ENCODE results near the gene TSEN2.

Gene TSEN2

DNA sequence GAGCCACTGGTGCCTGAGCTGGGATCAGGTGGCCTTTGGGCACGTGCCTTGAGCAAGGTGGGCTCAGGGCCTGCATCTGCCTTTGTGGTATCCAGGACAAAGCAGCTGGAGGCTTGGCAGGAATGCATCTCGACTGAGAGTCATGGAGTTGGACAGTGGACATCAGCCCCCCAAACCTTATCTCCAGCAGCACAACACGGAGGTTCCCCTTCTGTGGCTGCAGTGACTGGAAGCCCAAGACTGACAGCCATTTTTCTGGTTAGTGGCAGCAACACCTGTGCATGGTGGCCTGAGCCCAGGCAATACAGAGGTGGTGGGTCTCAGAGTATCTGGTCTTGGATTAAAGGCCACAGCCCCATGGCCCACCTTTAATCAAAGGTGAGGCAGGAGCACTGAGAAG lies 27.8 kb upstream of the TSEN2 start:
- no peak for TF ChIP-seq CTCF (IDR thresholded peaks at IDR 0.05)

GRCh38 chr3:12458901-12459300 lies 25.4 kb upstream of the TSEN2 start:
- TF ChIP-seq CTCF (IDR thresholded peaks at IDR 0.05) = no peak

DNA sequence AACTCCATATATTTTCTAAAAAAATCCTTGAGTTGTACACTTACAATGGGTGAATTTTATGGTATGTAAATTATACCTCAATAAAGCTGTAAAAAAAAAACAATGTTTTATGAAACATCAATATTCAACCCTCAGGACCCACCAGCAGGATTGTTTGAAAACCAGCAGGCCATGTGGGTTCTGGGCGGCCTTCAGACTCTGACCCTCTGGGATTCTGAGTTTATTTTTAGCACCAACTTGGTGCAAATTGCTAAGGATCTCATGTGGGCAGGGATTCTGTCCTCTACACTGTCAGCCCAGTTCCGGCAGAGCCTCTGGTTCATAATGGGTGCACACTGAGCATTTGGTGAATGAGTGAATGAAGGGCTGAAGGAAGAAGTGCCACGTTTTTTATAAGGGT lies 24.2 kb upstream of the TSEN2 start:
- TF ChIP-seq CTCF (IDR thresholded peaks at IDR 0.05) = no peak

DNA sequence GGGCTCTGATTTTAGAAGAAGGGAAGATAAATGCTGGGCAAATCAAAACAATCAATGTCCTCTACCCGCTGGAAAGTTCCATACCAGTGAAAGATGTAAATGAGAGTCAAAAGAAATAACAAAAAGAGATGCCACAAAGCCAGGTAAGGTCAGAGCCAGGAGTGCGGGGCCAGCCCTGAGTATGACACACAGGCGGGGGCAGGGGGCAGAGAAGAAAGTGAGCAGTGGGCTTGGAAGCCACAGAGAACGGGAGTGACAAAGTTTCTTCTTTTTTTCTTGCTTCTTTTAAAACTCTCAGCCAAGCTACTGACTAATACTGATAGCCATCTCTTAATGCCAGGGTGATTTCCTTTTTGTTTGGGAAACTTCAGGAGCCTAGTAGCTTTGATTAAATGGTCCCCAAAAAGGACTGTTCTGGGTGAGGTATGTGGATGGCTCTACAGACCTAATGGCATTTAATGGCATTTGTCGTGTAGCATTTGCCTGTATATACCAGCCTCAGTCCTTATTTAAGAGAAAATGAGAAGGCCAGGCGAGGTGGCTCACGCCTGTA lies 23.1 kb upstream of the TSEN2 start:
- no peak for TF ChIP-seq CTCF (IDR thresholded peaks at IDR 0.05)

DNA sequence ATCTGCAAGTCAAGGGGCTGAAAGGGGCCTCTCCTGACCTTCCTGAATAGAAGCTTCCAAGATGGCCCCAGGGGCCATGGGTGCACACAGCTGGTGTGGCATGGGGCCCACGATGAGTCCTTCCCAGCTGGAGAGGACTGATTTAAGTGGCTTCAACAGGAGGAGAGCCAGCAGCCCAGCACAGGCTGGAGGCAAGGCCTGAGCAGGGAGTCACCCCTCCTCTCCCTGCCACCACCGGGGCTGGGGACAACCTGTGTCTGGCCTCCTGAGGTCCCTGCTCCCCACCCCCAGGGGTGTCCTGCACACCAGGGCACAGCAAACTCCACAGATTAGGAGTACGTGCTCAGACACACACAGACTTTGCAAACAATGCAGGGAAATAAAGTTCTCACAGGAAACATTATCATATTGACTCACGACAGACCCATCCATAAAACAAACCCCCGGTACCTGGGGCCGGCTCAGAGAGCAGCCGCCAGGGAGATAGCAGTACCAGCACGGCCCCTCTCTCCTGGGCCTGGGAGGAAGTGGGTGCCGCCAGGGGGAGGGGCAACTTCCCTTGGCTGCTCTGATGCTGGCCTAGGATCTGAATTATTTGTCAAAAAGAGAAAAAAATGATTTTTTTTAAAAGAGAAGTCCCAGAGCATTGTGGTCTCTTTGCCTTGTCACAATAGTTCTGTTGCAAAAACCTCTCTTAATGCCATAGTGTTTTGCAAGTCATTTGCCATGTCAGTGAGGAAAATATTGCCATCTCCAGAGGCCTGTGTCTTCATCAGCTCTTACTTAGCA lies 21.9 kb upstream of the TSEN2 start:
- TF ChIP-seq CTCF (IDR thresholded peaks at IDR 0.05) = no peak

DNA sequence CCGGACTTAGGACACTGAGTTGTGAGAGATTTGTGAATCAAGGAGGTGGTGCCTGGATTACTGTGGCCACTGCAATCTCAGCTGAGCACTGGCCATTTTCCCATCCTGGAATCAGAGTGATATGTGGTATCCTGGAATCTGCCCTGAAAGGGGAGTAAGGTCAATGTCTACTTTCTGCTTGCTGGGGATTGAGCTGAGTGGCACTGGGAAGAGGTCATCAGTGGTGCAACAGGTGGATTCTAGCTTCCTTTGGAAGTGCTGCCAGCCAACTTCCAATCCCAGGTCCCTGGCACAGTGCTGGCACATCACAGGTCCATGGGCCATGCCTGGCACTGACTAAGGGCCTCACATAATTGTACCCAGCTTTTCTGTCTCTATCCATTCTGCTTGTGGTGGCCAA lies 20.6 kb upstream of the TSEN2 start:
- no peak for TF ChIP-seq CTCF (IDR thresholded peaks at IDR 0.05)

DNA sequence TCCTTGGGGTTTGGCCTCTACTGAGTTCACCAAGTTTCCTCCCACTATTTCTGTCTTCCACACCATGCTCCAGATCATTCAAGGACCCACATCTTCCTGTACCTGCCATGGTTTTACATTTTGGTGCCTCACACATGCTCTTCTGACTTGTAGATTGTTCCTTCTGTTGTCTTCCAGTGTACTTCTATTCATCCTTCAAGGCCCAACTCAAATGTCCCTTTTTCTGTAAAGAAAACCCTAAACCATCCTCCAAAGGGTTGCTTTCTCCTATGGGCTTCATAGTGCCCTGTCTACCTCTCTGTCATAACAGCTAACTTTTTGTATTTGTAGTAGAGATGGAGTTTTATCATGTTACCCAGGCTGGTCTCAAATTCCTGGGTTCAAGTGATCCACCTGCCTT lies 20.1 kb upstream of the TSEN2 start:
- no peak for TF ChIP-seq CTCF (IDR thresholded peaks at IDR 0.05)

Data from LNCAP (cell line).